ENCODE results near the gene KIF17.

The KIF17 gene

GRCh38 chr1:20626524-20626923 is 91.3 kb downstream of the KIF17 start:
- intact Hi-C loops (cut with DNase I; ENCODE audit: low total_unique reads), result no loop called here
- Histone ChIP-seq H3K4me3 (no peak overlapping the region), H3K9me3 (no peaks in the 10 kb centered on the region), H3K36me3 (no peaks in the 10 kb centered on the region), H3K4me1 (no peaks in the 10 kb centered on the region), H3K27ac (no peak overlapping the region), H3K27me3 (peaks cover 0 to 20% of the 10 kb centered on the region in 2 donors)
- TF ChIP-seq CTCF (IDR thresholded peaks at IDR 0.05), result no peak
- no peak for DNase-seq

GRCh38 chr1:20626098-20626427 is 91.7 kb downstream of the KIF17 start:
- Histone ChIP-seq H3K27ac (no peak overlapping the region), H3K27me3 (peaks cover 0 to 20% of the 10 kb centered on the region in 2 donors), H3K4me1 (no peaks in the 10 kb centered on the region), H3K9me3 (no peaks in the 10 kb centered on the region), H3K4me3 (no peak overlapping the region), H3K36me3 (no peaks in the 10 kb centered on the region)
- intact Hi-C loops (cut with DNase I; ENCODE audit: low total_unique reads), result no loop called here
- DNase-seq, result no peak
- no peak for TF ChIP-seq CTCF (IDR thresholded peaks at IDR 0.05)

- no peak overlapping the region for H3K4me3 ChIP-seq
- no peak for DNase-seq
- H3K27me3 ChIP-seq, result peaks cover 0 to 17% of the 10 kb centered on the region in 2 donors
- no peaks in the 10 kb centered on the region for H3K4me1 ChIP-seq
- intact Hi-C loops (cut with DNase I; ENCODE audit: low total_unique reads), result no loop called here
- no peak overlapping the region for H3K27ac ChIP-seq
- no peaks in the 10 kb centered on the region for H3K9me3 ChIP-seq
- no peaks in the 10 kb centered on the region for H3K36me3 ChIP-seq
- no peak for TF ChIP-seq CTCF (IDR thresholded peaks at IDR 0.05)
Measured at GRCh38 chr1:20625176-20626097, 92.4 kb downstream of the KIF17 start.

- intact Hi-C loops (cut with DNase I; ENCODE audit: low total_unique reads), result no loop called here
- DNase-seq, result no peak
- TF ChIP-seq CTCF (IDR thresholded peaks at IDR 0.05), result no peak
- no peak overlapping the region for H3K27ac ChIP-seq
- H3K4me1 ChIP-seq, result no peaks in the 10 kb centered on the region
- peaks cover 0 to 13% of the 10 kb centered on the region in 2 donors for H3K27me3 ChIP-seq
- no peaks in the 10 kb centered on the region for H3K9me3 ChIP-seq
- H3K4me3 ChIP-seq, result no peak overlapping the region
- no peaks in the 10 kb centered on the region for H3K36me3 ChIP-seq
Measured at GRCh38 chr1:20624709-20625108, 93.1 kb downstream of the KIF17 start.

- DNase-seq, result no peak
- Histone ChIP-seq H3K27ac (no peak overlapping the region), H3K9me3 (no peaks in the 10 kb centered on the region), H3K4me1 (peaks cover 0 to 7% (median 3%) of the 10 kb centered on the region in 4 donors), H3K4me3 (no peak overlapping the region), H3K27me3 (peaks cover 0 to 5% of the 10 kb centered on the region in 2 donors), H3K36me3 (no peaks in the 10 kb centered on the region)
- no peak for TF ChIP-seq CTCF (IDR thresholded peaks at IDR 0.05)
- intact Hi-C loops (cut with DNase I; ENCODE audit: low total_unique reads), result no loop called here
Measured at GRCh38 chr1:20621012-20621411, 96.8 kb downstream of the KIF17 start.

Data from tibial artery (tissue), 4 donors.